ENCODE results near the gene CIB2.

DNA sequence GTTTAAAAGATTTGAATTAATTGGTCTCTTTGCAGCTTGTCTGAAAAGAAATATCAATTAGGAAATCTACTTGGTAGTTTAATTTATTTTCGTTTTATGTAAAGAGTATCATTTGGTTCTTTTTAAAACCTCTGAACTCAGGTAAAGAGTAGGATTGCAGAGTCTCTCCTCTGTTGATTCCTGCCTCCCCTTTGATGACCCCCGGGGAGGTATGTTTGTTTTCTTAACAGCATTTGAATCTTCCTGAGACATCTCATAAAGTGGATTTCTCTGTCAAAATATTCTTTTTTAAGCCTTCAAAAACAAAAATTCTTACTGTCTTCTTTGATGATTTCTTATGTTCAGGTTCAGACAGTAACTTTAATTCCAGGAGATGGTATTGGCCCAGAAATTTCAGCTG, 26.0 kb upstream of the CIB2 start:
- no peak for TF ChIP-seq SMC3 (IDR thresholded peaks at IDR 0.05; ENCODE audit: low read depth, low read length)
- TF ChIP-seq FOXM1 (IDR thresholded peaks at IDR 0.05; ENCODE audit: low read depth), result no peak
- no peak for TF ChIP-seq POLR2AphosphoS5 (IDR thresholded peaks at IDR 0.05; ENCODE audit: low read depth, low read length)
- no peak for TF ChIP-seq JUND (IDR thresholded peaks at IDR 0.05)
- TF ChIP-seq, protein P1, sequence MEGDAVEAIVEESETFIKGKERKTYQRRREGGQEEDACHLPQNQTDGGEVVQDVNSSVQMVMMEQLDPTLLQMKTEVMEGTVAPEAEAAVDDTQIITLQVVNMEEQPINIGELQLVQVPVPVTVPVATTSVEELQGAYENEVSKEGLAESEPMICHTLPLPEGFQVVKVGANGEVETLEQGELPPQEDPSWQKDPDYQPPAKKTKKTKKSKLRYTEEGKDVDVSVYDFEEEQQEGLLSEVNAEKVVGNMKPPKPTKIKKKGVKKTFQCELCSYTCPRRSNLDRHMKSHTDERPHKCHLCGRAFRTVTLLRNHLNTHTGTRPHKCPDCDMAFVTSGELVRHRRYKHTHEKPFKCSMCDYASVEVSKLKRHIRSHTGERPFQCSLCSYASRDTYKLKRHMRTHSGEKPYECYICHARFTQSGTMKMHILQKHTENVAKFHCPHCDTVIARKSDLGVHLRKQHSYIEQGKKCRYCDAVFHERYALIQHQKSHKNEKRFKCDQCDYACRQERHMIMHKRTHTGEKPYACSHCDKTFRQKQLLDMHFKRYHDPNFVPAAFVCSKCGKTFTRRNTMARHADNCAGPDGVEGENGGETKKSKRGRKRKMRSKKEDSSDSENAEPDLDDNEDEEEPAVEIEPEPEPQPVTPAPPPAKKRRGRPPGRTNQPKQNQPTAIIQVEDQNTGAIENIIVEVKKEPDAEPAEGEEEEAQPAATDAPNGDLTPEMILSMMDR (IDR thresholded peaks at IDR 0.05), result no peak
- no peak for TF ChIP-seq NFIC (IDR thresholded peaks at IDR 0.05; ENCODE audit: borderline replicate concordance)
- no peak for TF ChIP-seq TCF12 (IDR thresholded peaks at IDR 0.05)
- TF ChIP-seq NRF1 (IDR thresholded peaks at IDR 0.05; ENCODE audit: low read depth, low read length), result no peak
- TF ChIP-seq, protein P2, sequence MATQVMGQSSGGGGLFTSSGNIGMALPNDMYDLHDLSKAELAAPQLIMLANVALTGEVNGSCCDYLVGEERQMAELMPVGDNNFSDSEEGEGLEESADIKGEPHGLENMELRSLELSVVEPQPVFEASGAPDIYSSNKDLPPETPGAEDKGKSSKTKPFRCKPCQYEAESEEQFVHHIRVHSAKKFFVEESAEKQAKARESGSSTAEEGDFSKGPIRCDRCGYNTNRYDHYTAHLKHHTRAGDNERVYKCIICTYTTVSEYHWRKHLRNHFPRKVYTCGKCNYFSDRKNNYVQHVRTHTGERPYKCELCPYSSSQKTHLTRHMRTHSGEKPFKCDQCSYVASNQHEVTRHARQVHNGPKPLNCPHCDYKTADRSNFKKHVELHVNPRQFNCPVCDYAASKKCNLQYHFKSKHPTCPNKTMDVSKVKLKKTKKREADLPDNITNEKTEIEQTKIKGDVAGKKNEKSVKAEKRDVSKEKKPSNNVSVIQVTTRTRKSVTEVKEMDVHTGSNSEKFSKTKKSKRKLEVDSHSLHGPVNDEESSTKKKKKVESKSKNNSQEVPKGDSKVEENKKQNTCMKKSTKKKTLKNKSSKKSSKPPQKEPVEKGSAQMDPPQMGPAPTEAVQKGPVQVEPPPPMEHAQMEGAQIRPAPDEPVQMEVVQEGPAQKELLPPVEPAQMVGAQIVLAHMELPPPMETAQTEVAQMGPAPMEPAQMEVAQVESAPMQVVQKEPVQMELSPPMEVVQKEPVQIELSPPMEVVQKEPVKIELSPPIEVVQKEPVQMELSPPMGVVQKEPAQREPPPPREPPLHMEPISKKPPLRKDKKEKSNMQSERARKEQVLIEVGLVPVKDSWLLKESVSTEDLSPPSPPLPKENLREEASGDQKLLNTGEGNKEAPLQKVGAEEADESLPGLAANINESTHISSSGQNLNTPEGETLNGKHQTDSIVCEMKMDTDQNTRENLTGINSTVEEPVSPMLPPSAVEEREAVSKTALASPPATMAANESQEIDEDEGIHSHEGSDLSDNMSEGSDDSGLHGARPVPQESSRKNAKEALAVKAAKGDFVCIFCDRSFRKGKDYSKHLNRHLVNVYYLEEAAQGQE (IDR thresholded peaks at IDR 0.05; ENCODE audit: low read depth, low read length), result no peak
- TF ChIP-seq ELF1 (IDR thresholded peaks at IDR 0.05), result no peak
- TF ChIP-seq EZH2phosphoT487 (IDR thresholded peaks at IDR 0.05; ENCODE audit: borderline replicate concordance, low read depth), result no peak
- TF ChIP-seq TEAD4 (IDR thresholded peaks at IDR 0.05; ENCODE audit: borderline replicate concordance, insufficient read depth), result no peak
